SU-DHL-6 (cell line): Measurements from ENCODE around the gene CCR2.

Experiments used
- H2AFZ ChIP-seq: fragments of 200-600 bp; sonication (generic); 2 replicates; pipeline ENCODE4 v1.6.1; 2014; ENCODE audit warnings: low read depth, mild to moderate bottlenecking, moderate library complexity, mixed read lengths, antibody characterized with exemption, low read length; ENCODE audit not compliant: severe bottlenecking
- H3F3A ChIP-seq: fragments of 200-600 bp; shearing (Covaris generic); 2 replicates; pipeline ENCODE4 v1.6.0; 2016; ENCODE audit warnings: antibody characterized with exemption, mild to moderate bottlenecking; ENCODE audit not compliant: insufficient read depth
- H3K27ac ChIP-seq: fragments of 200-600 bp; sonication (generic); 2 replicates; pipeline ENCODE4 v1.5.1; 2016; ENCODE audit warnings: low read depth, mild to moderate bottlenecking, low read length, moderate library complexity, mixed read lengths
- H3K27me3 ChIP-seq: fragments of 200-600 bp; sonication (generic), shearing (Covaris generic); 2 replicates; pipeline ENCODE4 v1.6.0; 2014; ENCODE audit warnings: mild to moderate bottlenecking, low read length
- H3K36me3 ChIP-seq: fragments of 200-600 bp; sonication (generic); 2 replicates; pipeline ENCODE4 v1.6.1; 2014; ENCODE audit warnings: mild to moderate bottlenecking, low read length, mixed read lengths
- H3K4me2 ChIP-seq: fragments of 300-600, 200-600 bp; shearing (Covaris generic), sonication (generic); 2 replicates; pipeline ENCODE4 v1.6.0; 2014; ENCODE audit warnings: low read length, low read depth, mild to moderate bottlenecking; ENCODE audit not compliant: poor library complexity, severe bottlenecking
- H3K4me3 ChIP-seq: fragments of 200-600 bp; sonication (generic); 2 replicates; pipeline ENCODE4 v1.5.1; 2014; ENCODE audit warnings: antibody characterized with exemption, low read length, mild to moderate bottlenecking, mixed read lengths; ENCODE audit not compliant: insufficient read depth, poor library complexity, severe bottlenecking
- H3K79me2 ChIP-seq: fragments of 200-600 bp; sonication (generic); 2 replicates; pipeline ENCODE4 v1.6.1; 2014; ENCODE audit warnings: mild to moderate bottlenecking, low read length, moderate library complexity; ENCODE audit not compliant: insufficient read depth
- H3K9ac ChIP-seq: fragments of 200-600 bp; sonication (generic); 2 replicates; pipeline ENCODE4 v1.7.0; 2014; ENCODE audit warnings: mild to moderate bottlenecking, low read length
- H3K9me2 ChIP-seq: fragments of 200-600 bp; sonication (generic); replicated peaks from 2 replicates; pipeline ENCODE4 v1.6.1; 2014; ENCODE audit warnings: low read length; ENCODE audit not compliant: insufficient read depth
- H3K9me3 ChIP-seq: fragments of 200-600 bp; sonication (generic); 2 replicates; pipeline ENCODE4 v1.6.1; 2014; ENCODE audit warnings: low read length, mixed read lengths; ENCODE audit not compliant: insufficient read depth
- H4K20me1 ChIP-seq: fragments of 200-600 bp; sonication (generic); 2 replicates; pipeline ENCODE4 v1.6.1; 2014; ENCODE audit warnings: low read depth, mild to moderate bottlenecking, antibody characterized with exemption, low read length, moderate library complexity, mixed read lengths
- CTCF ChIP-seq: fragments of 200-600 bp; sonication (generic); IDR thresholded peaks from one replicate; pipeline ENCODE4 v1.5.1; 2017; ENCODE audit warnings: antibody characterized with exemption, mild to moderate bottlenecking, low read length, moderate library complexity; ENCODE audit not compliant: insufficient read depth, poor library complexity, severe bottlenecking
- EZH2phosphoT487 ChIP-seq: fragments of 200-600 bp; sonication (generic), shearing (Covaris generic); conservative IDR thresholded peaks from 2 replicates; pipeline ENCODE4 v1.6.1; 2018; ENCODE audit warnings: mild to moderate bottlenecking, antibody characterized with exemption, low read length, moderate library complexity, mixed read lengths

CCR2 gene

GRCh38 chr3:46356909-46357308 lies 3.0 kb downstream of the CCR2 start:
- Histone ChIP-seq H3K9me2 (no peaks in the 10 kb centered on the region), H3K4me3 (no peak overlapping the region), H3K79me2 (no peaks in the 10 kb centered on the region), H3K27me3 (no peaks in the 10 kb centered on the region), H2AFZ (no peak overlapping the region), H3K9me3 (no peaks in the 10 kb centered on the region), H4K20me1 (no peaks in the 10 kb centered on the region), H3K27ac (no peak overlapping the region), H3K9ac (no peak overlapping the region), H3K4me2 (no peak overlapping the region), H3F3A (no peaks in the 10 kb centered on the region), H3K36me3 (no peaks in the 10 kb centered on the region)
- TF ChIP-seq EZH2phosphoT487, result no peak
- no peak for TF ChIP-seq CTCF

- Histone ChIP-seq H3F3A (no peaks in the 10 kb centered on the region), H3K36me3 (no peaks in the 10 kb centered on the region), H4K20me1 (no peaks in the 10 kb centered on the region), H2AFZ (no peak overlapping the region), H3K9ac (no peak overlapping the region), H3K9me3 (no peaks in the 10 kb centered on the region), H3K9me2 (no peaks in the 10 kb centered on the region), H3K79me2 (no peaks in the 10 kb centered on the region), H3K4me2 (no peak overlapping the region), H3K4me3 (no peak overlapping the region), H3K27me3 (no peaks in the 10 kb centered on the region), H3K27ac (no peak overlapping the region)
- TF ChIP-seq CTCF (no peak), EZH2phosphoT487 (no peak)
Measured at GRCh38 chr3:46358466-46358865, 4.6 kb downstream of the CCR2 start.

DNA sequence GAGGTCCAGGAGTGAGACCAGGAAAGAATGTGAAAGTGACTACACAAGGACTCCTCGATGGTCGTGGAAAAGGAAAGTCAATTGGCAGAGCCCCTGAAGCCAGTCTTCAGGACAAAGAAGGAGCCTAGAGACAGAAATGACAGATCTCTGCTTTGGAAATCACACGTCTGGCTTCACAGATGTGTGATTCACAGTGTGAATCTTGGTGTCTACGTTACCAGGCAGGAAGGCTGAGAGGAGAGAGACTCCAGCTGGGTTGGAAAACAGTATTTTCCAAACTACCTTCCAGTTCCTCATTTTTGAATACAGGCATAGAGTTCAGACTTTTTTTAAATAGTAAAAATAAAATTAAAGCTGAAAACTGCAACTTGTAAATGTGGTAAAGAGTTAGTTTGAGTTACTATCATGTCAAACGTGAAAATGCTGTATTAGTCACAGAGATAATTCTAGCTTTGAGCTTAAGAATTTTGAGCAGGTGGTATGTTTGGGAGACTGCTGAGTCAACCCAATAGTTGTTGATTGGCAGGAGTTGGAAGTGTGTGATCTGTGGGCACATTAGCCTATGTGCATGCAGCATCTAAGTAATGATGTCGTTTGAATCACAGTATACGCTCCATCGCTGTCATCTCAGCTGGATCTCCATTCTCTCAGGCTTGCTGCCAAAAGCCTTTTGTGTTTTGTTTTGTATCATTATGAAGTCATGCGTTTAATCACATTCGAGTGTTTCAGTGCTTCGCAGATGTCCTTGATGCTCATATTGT lies 6.0 kb downstream of the CCR2 start:
- Histone ChIP-seq H3F3A (no peaks in the 10 kb centered on the region), H3K4me2 (no peak overlapping the region)

More for the DNA sequence above, 6.0 kb downstream of the CCR2 start:
- Histone ChIP-seq H3K4me3 (no peak overlapping the region), H3K36me3 (no peaks in the 10 kb centered on the region), H3K27ac (no peak overlapping the region), H3K27me3 (no peaks in the 10 kb centered on the region), H3K79me2 (no peaks in the 10 kb centered on the region), H4K20me1 (no peaks in the 10 kb centered on the region), H3K9me2 (no peaks in the 10 kb centered on the region), H3K9ac (no peak overlapping the region), H2AFZ (no peak overlapping the region), H3K9me3 (no peaks in the 10 kb centered on the region)
- TF ChIP-seq EZH2phosphoT487 (no peak), CTCF (no peak)
